SK-N-SH (cell line): Measurements from ENCODE around the gene STK39. TPM values are rescaled to one million over a fixed set of nuclear protein-coding genes. Genes with fewer than 3 reads are reported as not detected.

Source experiments
- CTCF ChIA-PET: fragments of 300-600, 350-600 bp; formaldehyde crosslinking; extraction: SDS; loops from one replicate; lab custom pipeline; 2021; lab: Yijun Ruan, JAX
- POLR2A ChIA-PET: fragments of 350-600 bp; sonication (Branson Sonifier 250); formaldehyde crosslinking; extraction: SDS; loops from one replicate; lab custom pipeline; 2020; ENCODE audit warnings: antibody characterized with exemption, inconsistent platforms; lab: Yijun Ruan, JAX
- DNase-seq: peaks from one replicate; pipeline ENCODE4 v3.0.0; 2012
- H2AFZ ChIP-seq: fragments of 200-600 bp; sonication (generic); 2 replicates; pipeline ENCODE4 v1.8.1; 2016; ENCODE audit warnings: antibody characterized with exemption, mild to moderate bottlenecking, low read depth
- H3F3A ChIP-seq: fragments of 200-600 bp; sonication (generic); replicated peaks from 2 replicates; pipeline ENCODE3; 2016; ENCODE audit warnings: antibody characterized with exemption, mild to moderate bottlenecking; ENCODE audit not compliant: insufficient read depth
- H3K27ac ChIP-seq, 2 experiments: fragments of 200-500 bp in 1 of 2; fragments of 200-600 bp in 1 of 2; sonication (Bioruptor generic) in 1 of 2; sonication (generic), shearing (Covaris generic) in 1 of 2; 2 replicates each; pipeline versions ENCODE4 v1.5.1 to v1.6.1; 2014 to 2016; ENCODE audit warnings: low read depth in 2 of 2, inconsistent platforms in 1 of 2, low read length in 1 of 2, mild to moderate bottlenecking in 1 of 2, mixed read lengths in 1 of 2
- H3K27me3 ChIP-seq: fragments of 200-600 bp; sonication (generic), shearing (Covaris generic); 2 replicates; pipeline ENCODE4 v1.6.1; 2016; ENCODE audit warnings: mixed run types; ENCODE audit not compliant: insufficient read depth
- H3K36me3 ChIP-seq, 2 experiments: fragments of 200-500 bp in 1 of 2; fragments of 200-600 bp in 1 of 2; sonication (Bioruptor generic) in 1 of 2; sonication (generic) in 1 of 2; replicated peaks in 1 of 2; 2 replicates each; pipeline versions ENCODE3 to v1.5.1; 2014 to 2016; ENCODE audit warnings: low read length in 1 of 2, mild to moderate bottlenecking in 1 of 2; ENCODE audit not compliant: insufficient read depth in 2 of 2, control insufficient read depth in 1 of 2
- H3K4me1 ChIP-seq, 2 experiments: fragments of 200-500 bp in 1 of 2; fragments of 200-600 bp in 1 of 2; sonication (Bioruptor generic) in 1 of 2; sonication (generic), shearing (Covaris generic) in 1 of 2; 2 replicates each; pipeline versions ENCODE4 v1.5.1 to v1.6.1; 2014 to 2016; ENCODE audit warnings: low read depth in 1 of 2, low read length in 1 of 2, mixed run types in 1 of 2; ENCODE audit not compliant: insufficient read depth in 2 of 2, control insufficient read depth in 1 of 2
- H3K4me2 ChIP-seq: fragments of 200-600 bp; sonication (generic), shearing (Covaris generic); 2 replicates; pipeline ENCODE4 v1.6.1; 2017; ENCODE audit warnings: mixed run types
- H3K4me3 ChIP-seq, 2 experiments: fragments of 200-500 bp in 1 of 2; fragments of 200-600 bp in 1 of 2; sonication (Bioruptor generic) in 1 of 2; sonication (generic), shearing (Covaris generic) in 1 of 2; 2 replicates each; pipeline versions ENCODE4 v1.5.1 to v1.8.1; 2014 to 2016; ENCODE audit warnings: low read depth in 2 of 2, inconsistent platforms in 1 of 2, low read length in 1 of 2, mild to moderate bottlenecking in 1 of 2, mixed read lengths in 1 of 2, moderate library complexity in 1 of 2
- H3K79me2 ChIP-seq: fragments of 200-600 bp; sonication (generic); 2 replicates; pipeline ENCODE4 v1.8.1; 2017; ENCODE audit warnings: mild to moderate bottlenecking; ENCODE audit not compliant: insufficient read depth
- H3K9ac ChIP-seq: fragments of 200-600 bp; sonication (generic); 2 replicates; pipeline ENCODE4 v1.6.1; 2017; ENCODE audit warnings: mixed run types
- H3K9me2 ChIP-seq: fragments of 200-600 bp; sonication (generic); 2 replicates; pipeline ENCODE4 v1.6.1; 2017; ENCODE audit warnings: mixed run types
- H3K9me3 ChIP-seq: fragments of 200-600 bp; sonication (generic); 2 replicates; pipeline ENCODE4 v1.6.1; 2017; ENCODE audit warnings: mixed run types, mild to moderate bottlenecking, moderate library complexity
- H4K20me1 ChIP-seq: fragments of 200-600 bp; sonication (generic); 2 replicates; pipeline ENCODE4 v1.6.1; 2017; ENCODE audit warnings: mild to moderate bottlenecking, mixed run types; ENCODE audit not compliant: insufficient read depth
- CHD2 ChIP-seq: fragments of 150-350 bp; IDR thresholded peaks from 2 replicates; pipeline ENCODE4 v1.6.1; 2018; ENCODE audit warnings: low read length; ENCODE audit not compliant: partially characterized antibody
- EP300 ChIP-seq, 2 experiments: IDR thresholded peaks; 2 replicates each; pipeline versions ENCODE4 v1.4.0 to v1.6.1; 2012; ENCODE audit warnings: borderline replicate concordance in 1 of 2, low read depth in 1 of 2, low read length in 1 of 2
- FOXJ3 ChIP-seq: sonication (generic); formaldehyde crosslinking; IDR thresholded peaks from 2 replicates; pipeline ENCODE4 v1.5.1; 2020; ENCODE audit warnings: mild to moderate bottlenecking, missing genetic modification reagents
- FOXM1 ChIP-seq: IDR thresholded peaks from 2 replicates; pipeline ENCODE4 v1.4.0; 2012; ENCODE audit warnings: low read depth, mild to moderate bottlenecking
- GATA2 ChIP-seq: sonication (generic); formaldehyde crosslinking; IDR thresholded peaks from 2 replicates; pipeline ENCODE4 v1.5.0; 2020; ENCODE audit warnings: mild to moderate bottlenecking, missing genetic modification reagents
- RCOR1 ChIP-seq: fragments of 150-350 bp; IDR thresholded peaks from 2 replicates; pipeline ENCODE4 v1.6.1; 2017; ENCODE audit warnings: antibody characterized with exemption, low read length
- REST ChIP-seq: IDR thresholded peaks from 2 replicates; pipeline ENCODE4 v1.6.1; 2012; ENCODE audit warnings: mild to moderate bottlenecking, low read depth, low read length, moderate library complexity
- RFX5 ChIP-seq: IDR thresholded peaks from 2 replicates; pipeline ENCODE4 v1.6.1; 2012; ENCODE audit warnings: mild to moderate bottlenecking, improper control_type of control experiment, low read length
- WGBS: methylation state at CpG from one replicate; pipeline ENCODE4 v1.1.6; 2017; ENCODE audit warnings: low lambda C conversion rate; 5-methylcytosine and 5-hydroxymethylcytosine counted together
- polyA plus RNA-seq, 3 experiments: library from polyadenylated mRNA; depleted of rRNA; stranded (reverse); fragments of >200 nt; gene quantifications; 2 replicates each; pipeline ENCODE4 v1.2.3, GENCODE V29; 2012
- TF ChIP-seq, protein P1 (sequence below): IDR thresholded peaks from 2 replicates; pipeline ENCODE4 v1.4.0; 2012; ENCODE audit warnings: low read depth, borderline replicate concordance
- TF ChIP-seq, protein P2 (sequence below): fragments of 150-350 bp; IDR thresholded peaks from 2 replicates; pipeline ENCODE4 v1.6.1; 2017; ENCODE audit warnings: antibody characterized with exemption, low read length, low read depth, borderline replicate concordance

Gene STK39
- polyA plus RNA-seq, 1 of the 3 experiments (the other 2 are of a cell fraction) = 9.6 TPM

- POLR2A ChIA-PET = no interaction called here
- CTCF ChIA-PET = interaction anchor here (1.4 kb wide), 1 partner anchor 64 kb away, joined by 3 read pairs; no protein-coding TSS in a partner anchor
- Histone ChIP-seq H3K36me3 (peaks cover 4 to 8% of the 10 kb centered on the region in 2 experiments), H3K9me3 (no peaks in the 10 kb centered on the region), H4K20me1 (no peaks in the 10 kb centered on the region), H3K9me2 (no peaks in the 10 kb centered on the region), H3F3A (no peaks in the 10 kb centered on the region), H3K9ac (no peak overlapping the region), H2AFZ (no peak overlapping the region), H3K27me3 (no peaks in the 10 kb centered on the region), H3K27ac (peak overlapping the region in 1 of 2 experiments; percentile 1; a peak in 1 of 4 replicates), H3K4me3 (no peak overlapping the region), H3K79me2 (no peaks in the 10 kb centered on the region), H3K4me1 (peaks cover 0 to 2% of the 10 kb centered on the region in 2 experiments; a peak in 2 of 4 replicates), H3K4me2 (no peak overlapping the region)
- TF ChIP-seq FOXJ3 = peak; percentile 43; the same call in 1 of the 2 replicates
- TF ChIP-seq, protein P1, sequence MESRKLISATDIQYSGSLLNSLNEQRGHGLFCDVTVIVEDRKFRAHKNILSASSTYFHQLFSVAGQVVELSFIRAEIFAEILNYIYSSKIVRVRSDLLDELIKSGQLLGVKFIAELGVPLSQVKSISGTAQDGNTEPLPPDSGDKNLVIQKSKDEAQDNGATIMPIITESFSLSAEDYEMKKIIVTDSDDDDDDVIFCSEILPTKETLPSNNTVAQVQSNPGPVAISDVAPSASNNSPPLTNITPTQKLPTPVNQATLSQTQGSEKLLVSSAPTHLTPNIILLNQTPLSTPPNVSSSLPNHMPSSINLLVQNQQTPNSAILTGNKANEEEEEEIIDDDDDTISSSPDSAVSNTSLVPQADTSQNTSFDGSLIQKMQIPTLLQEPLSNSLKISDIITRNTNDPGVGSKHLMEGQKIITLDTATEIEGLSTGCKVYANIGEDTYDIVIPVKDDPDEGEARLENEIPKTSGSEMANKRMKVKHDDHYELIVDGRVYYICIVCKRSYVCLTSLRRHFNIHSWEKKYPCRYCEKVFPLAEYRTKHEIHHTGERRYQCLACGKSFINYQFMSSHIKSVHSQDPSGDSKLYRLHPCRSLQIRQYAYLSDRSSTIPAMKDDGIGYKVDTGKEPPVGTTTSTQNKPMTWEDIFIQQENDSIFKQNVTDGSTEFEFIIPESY = no peak
- TF ChIP-seq CHD2 = peak; percentile 40
- TF ChIP-seq FOXM1 = no peak
- TF ChIP-seq GATA2 (CRISPR knock-in tag) = peak; percentile 80
- peak; percentile 45; the same call in 1 of the 2 replicates for TF ChIP-seq RCOR1
- TF ChIP-seq EP300 (IDR thresholded peaks at IDR 0.05; ENCODE audit: borderline replicate concordance in 1 of 2, low read depth in 1 of 2, low read length in 1 of 2) = peak in 1 of 2 experiments; percentile 83; a peak in 2 of 4 replicates
- TF ChIP-seq, protein P2, sequence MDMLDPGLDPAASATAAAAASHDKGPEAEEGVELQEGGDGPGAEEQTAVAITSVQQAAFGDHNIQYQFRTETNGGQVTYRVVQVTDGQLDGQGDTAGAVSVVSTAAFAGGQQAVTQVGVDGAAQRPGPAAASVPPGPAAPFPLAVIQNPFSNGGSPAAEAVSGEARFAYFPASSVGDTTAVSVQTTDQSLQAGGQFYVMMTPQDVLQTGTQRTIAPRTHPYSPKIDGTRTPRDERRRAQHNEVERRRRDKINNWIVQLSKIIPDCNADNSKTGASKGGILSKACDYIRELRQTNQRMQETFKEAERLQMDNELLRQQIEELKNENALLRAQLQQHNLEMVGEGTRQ = no peak
- TF ChIP-seq REST = no peak
- TF ChIP-seq RFX5 = no peak
- WGBS = 68% methylated on average over 3 of the region's 3 CpGs
- DNase-seq = peak; percentile 59
Measured at GRCh38 chr2:168053676-168054075, 193.7 kb downstream of the STK39 start.
